IgD-negative memory B cell (primary cell): ENCODE measurements around the gene BIRC5. TPM values are rescaled to one million over a fixed set of nuclear protein-coding genes. Genes with fewer than 3 reads are reported as not detected.
"Not testable (repeated sequence)": the region's sequence is repeated elsewhere in the genome, so short reads cannot be mapped to it uniquely, and the experiment has no call there.

Experiments used
- H3K27ac Mint-ChIP-seq, 3 donors: one replicate each; pipeline ENCODE4 v1.8.0; 2020 to 2022; ENCODE audit warnings: mild to moderate bottlenecking in 3 of 3, mixed read lengths in 3 of 3, moderate library complexity in 1 of 3
- H3K27me3 Mint-ChIP-seq: one replicate; pipeline ENCODE4 v1.8.0; 2021; ENCODE audit warnings: mixed read lengths
- H3K36me3 Mint-ChIP-seq: one replicate; pipeline ENCODE4 v1.8.0; 2020; ENCODE audit warnings: mild to moderate bottlenecking, mixed read lengths
- H3K4me1 Mint-ChIP-seq, 3 donors: one replicate each; pipeline ENCODE4 v1.8.0; 2020 to 2022; ENCODE audit warnings: mixed read lengths in 3 of 3, mild to moderate bottlenecking in 1 of 3
- H3K4me3 Mint-ChIP-seq, 4 donors: one replicate each; pipeline ENCODE4 v1.8.0; 2020 to 2022; ENCODE audit warnings: mild to moderate bottlenecking in 4 of 4, mixed read lengths in 4 of 4, moderate library complexity in 3 of 4
- H3K9me3 Mint-ChIP-seq, 3 donors: one replicate each; pipeline ENCODE4 v1.8.0; 2020 to 2021; ENCODE audit warnings: mixed read lengths in 3 of 3, mild to moderate bottlenecking in 1 of 3
- polyA plus RNA-seq: library from polyadenylated mRNA; unstranded; fragments of 300-500 nt; fragmentation: Illumina TruSeq; gene quantifications from one replicate; pipeline ENCODE4 v1.2.3, GENCODE V29; 2021

Gene BIRC5
- 0.25 TPM for polyA plus RNA-seq

DNA sequence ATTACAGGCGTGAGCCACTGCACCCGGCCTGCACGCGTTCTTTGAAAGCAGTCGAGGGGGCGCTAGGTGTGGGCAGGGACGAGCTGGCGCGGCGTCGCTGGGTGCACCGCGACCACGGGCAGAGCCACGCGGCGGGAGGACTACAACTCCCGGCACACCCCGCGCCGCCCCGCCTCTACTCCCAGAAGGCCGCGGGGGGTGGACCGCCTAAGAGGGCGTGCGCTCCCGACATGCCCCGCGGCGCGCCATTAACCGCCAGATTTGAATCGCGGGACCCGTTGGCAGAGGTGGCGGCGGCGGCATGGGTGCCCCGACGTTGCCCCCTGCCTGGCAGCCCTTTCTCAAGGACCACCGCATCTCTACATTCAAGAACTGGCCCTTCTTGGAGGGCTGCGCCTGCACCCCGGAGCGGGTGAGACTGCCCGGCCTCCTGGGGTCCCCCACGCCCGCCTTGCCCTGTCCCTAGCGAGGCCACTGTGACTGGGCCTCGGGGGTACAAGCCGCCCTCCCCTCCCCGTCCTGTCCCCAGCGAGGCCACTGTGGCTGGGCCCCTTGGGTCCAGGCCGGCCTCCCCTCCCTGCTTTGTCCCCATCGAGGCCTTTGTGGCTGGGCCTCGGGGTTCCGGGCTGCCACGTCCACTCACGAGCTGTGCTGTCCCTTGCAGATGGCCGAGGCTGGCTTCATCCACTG is at the start of gene BIRC5:
TSS of gene BIRC5 (plus strand) at position 238 of the 690 bp plus-strand sequence. CDS start at position 302, 64 bp downstream.
- Mint-ChIP-seq H3K9me3 (no peaks in the 10 kb centered on the region), H3K4me3 (peak within 1 kb of the TSS in 3 of 4 donors; percentile 75 to 84 (median 79)), H3K27ac (no peak within 1 kb of the TSS), H3K27me3 (no peaks in the 10 kb centered on the region), H3K4me1 (peaks cover 0 to 5% (median 3%) of the 10 kb centered on the region in 3 donors), H3K36me3 (peaks cover 2% of the 10 kb centered on the region)

DNA sequence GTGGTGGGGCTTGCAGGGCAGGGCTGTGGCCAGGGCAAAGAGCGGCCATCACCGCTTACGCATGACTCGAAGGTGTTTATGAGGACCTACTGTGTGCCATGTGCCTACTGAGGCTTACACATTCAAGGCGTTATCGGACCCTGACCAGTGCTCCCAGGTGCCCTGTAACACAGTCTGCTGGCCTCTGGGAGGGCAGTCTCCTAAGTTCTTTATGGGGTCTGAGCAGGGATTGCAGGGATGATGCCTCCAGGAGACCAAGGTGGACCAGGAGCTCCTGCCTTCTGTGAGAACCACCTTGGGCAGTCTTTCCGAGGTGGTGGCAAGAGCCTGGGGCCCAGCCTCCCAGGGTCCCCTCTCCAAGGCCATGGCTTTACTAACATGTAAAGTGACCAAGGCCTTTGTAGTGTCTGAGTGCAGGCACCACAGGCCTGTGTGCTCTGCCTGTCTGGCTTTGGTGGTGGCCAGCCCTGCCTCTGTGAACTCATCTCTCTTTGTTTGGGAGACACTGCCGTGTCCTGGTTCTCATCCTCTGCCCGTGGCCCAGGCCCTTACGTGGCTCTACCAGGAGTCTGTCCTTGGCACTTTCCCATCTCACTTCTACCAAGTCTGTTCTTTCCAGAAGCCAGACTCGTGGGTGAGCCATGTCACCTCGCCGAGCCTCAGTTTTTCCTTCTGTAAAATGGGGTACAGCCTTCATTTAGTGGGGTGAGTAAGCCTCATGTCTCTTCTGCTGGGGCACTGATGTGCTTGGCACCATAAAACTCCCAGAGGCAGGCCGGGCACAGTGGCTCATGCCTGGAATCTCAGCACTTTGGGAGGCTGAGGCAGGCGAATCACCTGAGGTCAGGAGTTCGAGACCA is 49.1 kb upstream of the BIRC5 start:
- no peaks in the 10 kb centered on the region for H3K27me3 Mint-ChIP-seq

DNA sequence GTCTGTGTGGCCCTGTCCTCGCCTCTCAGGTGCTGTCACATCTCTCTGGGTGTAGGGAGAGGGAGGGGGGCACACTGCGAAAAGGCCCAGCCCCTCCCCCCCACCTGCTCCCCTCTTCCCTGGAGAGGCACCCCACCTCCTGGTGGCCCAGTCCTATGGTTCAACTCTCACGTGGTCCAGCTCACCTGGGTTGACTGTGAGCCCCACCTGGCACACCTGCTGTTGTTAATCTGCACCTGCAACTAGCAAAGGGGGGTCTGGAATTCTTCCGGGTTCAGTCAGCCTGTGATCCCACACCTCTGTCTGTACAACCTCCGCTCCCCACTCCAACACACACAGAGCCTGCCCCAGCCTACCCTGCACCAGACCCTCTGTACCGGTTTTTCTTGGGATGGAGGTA is 47.6 kb upstream of the BIRC5 start:
- no peaks in the 10 kb centered on the region for H3K9me3 Mint-ChIP-seq
- H3K4me3 Mint-ChIP-seq, result peak overlapping the region in 2 of 4 donors; percentile 48 to 66
- H3K27me3 Mint-ChIP-seq, result no peaks in the 10 kb centered on the region
- H3K36me3 Mint-ChIP-seq, result no peaks in the 10 kb centered on the region
- H3K4me1 Mint-ChIP-seq, result peaks cover 0 to 14% (median 11%) of the 10 kb centered on the region in 3 donors
- no peak overlapping the region for H3K27ac Mint-ChIP-seq

More for the DNA sequence above, 49.1 kb upstream of the BIRC5 start:
- Mint-ChIP-seq H3K4me3 (peak overlapping the region in 2 of 4 donors; percentile 38 to 41), H3K4me1 (peaks cover 2 to 6% (median 3%) of the 10 kb centered on the region in 3 donors), H3K36me3 (no peaks in the 10 kb centered on the region), H3K9me3 (no peaks in the 10 kb centered on the region), H3K27ac (no peak overlapping the region)

DNA sequence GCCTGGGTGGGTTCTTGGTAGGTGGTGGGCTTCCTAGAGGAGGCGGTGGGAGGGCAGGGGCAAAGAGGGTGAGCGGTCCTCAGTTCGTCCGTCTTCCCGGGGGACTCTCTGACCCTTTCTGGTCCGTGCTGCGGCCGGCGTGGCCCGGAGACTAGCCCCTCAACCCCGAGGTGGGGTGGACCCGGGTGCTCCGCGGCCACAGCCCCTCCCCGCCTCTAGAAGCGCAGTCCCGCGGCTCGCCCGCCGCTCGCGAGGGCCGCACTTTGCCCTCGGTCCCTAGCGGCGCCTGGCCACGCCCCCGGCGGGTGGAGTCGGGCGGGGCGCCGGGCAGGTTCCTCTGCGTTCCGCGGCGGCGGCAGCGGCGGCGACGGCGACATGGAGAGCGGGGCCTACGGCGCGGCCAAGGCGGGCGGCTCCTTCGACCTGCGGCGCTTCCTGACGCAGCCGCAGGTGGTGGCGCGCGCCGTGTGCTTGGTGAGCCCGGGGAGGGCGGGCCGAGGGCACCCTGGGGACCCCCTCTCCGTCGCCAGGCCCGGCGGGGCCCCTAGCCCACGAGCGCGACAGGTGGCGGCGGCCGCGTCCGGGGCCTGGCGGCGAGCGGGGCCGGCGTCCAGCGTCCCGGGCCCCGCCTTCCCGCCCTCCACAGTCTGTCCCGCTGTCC is 45.7 kb upstream of the BIRC5 start, which contains the start of gene SYNGR2:
TSS of gene SYNGR2 (plus strand) at position 340 of the 661 bp plus-strand sequence. CDS start at position 376, 36 bp downstream.
- H3K36me3 Mint-ChIP-seq, result no peaks in the 10 kb centered on the region
- peak within 1 kb of the TSS; percentile 77 to 90 (median 86) for H3K4me3 Mint-ChIP-seq
- H3K9me3 Mint-ChIP-seq, result no peaks in the 10 kb centered on the region
- peaks cover 19 to 33% (median 30%) of the 10 kb centered on the region in 3 donors for H3K4me1 Mint-ChIP-seq
- peak within 1 kb of the TSS; percentile 85 to 98 (median 96) for H3K27ac Mint-ChIP-seq
- peaks cover 1% of the 10 kb centered on the region for H3K27me3 Mint-ChIP-seq

DNA sequence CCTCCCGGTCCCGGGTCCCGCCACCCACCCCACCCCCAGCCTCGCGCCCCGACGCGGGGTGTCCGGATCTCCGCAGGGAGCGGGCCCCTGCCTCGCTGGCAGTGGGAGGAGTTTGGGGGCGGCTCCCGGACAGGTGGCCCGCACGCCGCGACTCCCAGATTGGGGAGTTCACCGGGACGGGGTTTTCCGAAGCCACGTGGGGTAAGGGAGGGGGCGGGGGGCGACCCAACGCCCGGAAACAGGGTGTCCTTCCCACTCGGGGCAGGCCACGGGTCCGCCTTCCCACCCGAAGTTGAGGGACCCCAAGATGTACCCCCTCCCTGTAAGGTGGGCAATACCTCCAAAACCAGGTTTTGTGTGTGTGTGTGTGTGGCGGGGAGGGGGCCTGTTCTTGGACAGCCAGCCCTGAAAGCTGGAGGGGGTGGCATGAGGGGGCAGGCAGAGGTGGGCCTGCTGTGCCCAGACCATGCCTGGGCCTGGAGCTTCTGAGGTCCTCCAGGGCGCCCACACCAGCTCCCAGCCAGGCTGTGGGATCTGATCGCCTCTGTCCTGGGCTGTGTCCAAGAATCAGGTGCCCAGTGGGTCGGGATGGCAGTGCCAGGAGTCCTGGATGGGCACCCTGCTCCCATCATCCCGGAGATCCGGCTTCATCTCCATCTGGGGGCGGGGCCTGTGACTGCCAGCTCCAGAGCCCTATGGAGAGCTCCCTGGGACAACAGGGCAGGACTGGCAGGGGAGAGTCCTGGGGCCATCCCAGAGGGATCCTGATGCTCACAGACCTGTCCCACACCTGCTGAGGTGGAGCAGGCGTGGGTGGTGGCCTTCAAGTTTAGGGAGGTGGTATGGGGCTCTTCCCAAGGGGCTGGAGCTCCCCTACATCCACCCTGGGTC is 44.9 kb upstream of the BIRC5 start:
- no peaks in the 10 kb centered on the region for H3K9me3 Mint-ChIP-seq
- peaks cover 26 to 38% (median 34%) of the 10 kb centered on the region in 3 donors for H3K4me1 Mint-ChIP-seq
- H3K4me3 Mint-ChIP-seq, result peak overlapping the region; percentile 77 to 90 (median 86)
- no peaks in the 10 kb centered on the region for H3K36me3 Mint-ChIP-seq
- peaks cover 1% of the 10 kb centered on the region for H3K27me3 Mint-ChIP-seq
- peak overlapping the region; percentile 80 to 98 (median 80) for H3K27ac Mint-ChIP-seq

DNA sequence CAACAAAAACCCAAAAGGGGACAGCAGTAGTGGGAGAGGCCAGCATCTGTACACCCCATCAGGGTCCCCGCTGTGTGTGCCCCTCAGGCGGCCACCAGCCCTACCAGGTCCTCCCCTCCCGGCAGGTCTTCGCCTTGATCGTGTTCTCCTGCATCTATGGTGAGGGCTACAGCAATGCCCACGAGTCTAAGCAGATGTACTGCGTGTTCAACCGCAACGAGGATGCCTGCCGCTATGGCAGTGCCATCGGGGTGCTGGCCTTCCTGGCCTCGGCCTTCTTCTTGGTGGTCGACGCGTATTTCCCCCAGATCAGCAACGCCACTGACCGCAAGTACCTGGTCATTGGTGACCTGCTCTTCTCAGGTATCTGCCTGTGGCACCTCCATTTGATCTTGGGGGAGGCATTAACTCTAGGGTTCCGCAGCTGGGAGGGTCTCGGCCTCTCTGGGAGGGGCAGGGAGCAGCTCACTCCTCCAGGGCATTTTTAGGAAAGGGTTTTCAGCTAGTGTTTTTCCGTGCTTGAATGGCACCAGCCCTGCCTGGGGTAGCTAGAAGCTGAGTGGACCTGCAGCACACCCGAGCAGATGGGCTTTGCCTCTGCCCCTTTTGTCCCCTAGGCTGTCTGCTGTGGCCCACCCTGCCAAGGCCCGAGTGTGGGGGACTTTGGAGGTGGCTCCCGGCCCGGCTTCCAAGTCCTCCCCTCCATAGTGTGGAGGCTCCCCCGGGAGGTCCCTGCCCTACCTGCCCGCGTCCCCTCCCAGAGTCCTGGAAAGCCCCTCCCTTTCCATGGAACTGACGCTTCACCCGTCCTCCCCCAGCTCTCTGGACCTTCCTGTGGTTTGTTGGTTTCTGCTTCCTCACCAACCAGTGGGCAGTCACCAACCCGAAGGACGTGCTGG is 43.1 kb upstream of the BIRC5 start:
- Mint-ChIP-seq H3K4me1 (peaks cover 35 to 54% (median 47%) of the 10 kb centered on the region in 3 donors), H3K9me3 (no peaks in the 10 kb centered on the region), H3K4me3 (peak overlapping the region; percentile 77 to 91 (median 86)), H3K36me3 (no peaks in the 10 kb centered on the region), H3K27ac (peak overlapping the region in 2 of 3 donors; percentile 80 to 98), H3K27me3 (peaks cover 1% of the 10 kb centered on the region)

DNA sequence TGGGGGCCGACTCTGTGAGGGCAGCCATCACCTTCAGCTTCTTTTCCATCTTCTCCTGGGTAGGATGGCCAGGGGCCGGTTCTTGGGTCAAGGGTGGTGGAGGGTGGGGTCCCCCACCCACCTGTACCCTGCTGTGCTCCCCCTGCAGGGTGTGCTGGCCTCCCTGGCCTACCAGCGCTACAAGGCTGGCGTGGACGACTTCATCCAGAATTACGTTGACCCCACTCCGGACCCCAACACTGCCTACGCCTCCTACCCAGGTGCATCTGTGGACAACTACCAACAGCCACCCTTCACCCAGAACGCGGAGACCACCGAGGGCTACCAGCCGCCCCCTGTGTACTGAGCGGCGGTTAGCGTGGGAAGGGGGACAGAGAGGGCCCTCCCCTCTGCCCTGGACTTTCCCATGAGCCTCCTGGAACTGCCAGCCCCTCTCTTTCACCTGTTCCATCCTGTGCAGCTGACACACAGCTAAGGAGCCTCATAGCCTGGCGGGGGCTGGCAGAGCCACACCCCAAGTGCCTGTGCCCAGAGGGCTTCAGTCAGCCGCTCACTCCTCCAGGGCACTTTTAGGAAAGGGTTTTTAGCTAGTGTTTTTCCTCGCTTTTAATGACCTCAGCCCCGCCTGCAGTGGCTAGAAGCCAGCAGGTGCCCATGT is 42.3 kb upstream of the BIRC5 start:
- not testable (repeated sequence) for H3K9me3 Mint-ChIP-seq, H3K36me3 Mint-ChIP-seq, H3K27me3 Mint-ChIP-seq
- H3K27ac Mint-ChIP-seq, result peak overlapping the region; percentile 98 to 99 (median 98)
- peaks cover 43 to 61% (median 55%) of the 10 kb centered on the region in 3 donors for H3K4me1 Mint-ChIP-seq
- peak overlapping the region; percentile 77 to 97 (median 83) for H3K4me3 Mint-ChIP-seq

DNA sequence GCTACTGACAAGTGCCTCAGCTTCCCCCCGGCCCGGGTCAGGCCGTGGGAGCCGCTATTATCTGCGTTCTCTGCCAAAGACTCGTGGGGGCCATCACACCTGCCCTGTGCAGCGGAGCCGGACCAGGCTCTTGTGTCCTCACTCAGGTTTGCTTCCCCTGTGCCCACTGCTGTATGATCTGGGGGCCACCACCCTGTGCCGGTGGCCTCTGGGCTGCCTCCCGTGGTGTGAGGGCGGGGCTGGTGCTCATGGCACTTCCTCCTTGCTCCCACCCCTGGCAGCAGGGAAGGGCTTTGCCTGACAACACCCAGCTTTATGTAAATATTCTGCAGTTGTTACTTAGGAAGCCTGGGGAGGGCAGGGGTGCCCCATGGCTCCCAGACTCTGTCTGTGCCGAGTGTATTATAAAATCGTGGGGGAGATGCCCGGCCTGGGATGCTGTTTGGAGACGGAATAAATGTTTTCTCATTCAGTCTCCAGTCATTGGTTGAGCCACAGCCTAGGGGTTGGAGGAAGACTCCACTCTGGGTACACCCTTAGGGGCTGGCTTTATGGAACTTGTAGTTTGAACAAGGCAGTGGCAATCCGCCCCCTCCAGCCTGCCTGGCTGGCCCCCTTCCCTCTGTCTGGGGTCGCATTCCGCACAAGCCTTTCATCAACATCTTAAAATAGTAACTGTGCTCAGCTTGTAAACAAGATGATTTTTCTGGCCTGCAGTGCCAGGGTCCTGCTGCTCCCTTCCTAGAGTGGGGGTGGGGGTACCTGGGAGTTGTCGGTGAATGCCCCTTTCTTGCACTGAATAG is 41.6 kb upstream of the BIRC5 start:
- H3K4me3 Mint-ChIP-seq, result peak overlapping the region; percentile 77 to 97 (median 83)
- peak overlapping the region; percentile 98 to 99 (median 98) for H3K27ac Mint-ChIP-seq
- peaks cover 43 to 68% (median 56%) of the 10 kb centered on the region in 3 donors for H3K4me1 Mint-ChIP-seq

DNA sequence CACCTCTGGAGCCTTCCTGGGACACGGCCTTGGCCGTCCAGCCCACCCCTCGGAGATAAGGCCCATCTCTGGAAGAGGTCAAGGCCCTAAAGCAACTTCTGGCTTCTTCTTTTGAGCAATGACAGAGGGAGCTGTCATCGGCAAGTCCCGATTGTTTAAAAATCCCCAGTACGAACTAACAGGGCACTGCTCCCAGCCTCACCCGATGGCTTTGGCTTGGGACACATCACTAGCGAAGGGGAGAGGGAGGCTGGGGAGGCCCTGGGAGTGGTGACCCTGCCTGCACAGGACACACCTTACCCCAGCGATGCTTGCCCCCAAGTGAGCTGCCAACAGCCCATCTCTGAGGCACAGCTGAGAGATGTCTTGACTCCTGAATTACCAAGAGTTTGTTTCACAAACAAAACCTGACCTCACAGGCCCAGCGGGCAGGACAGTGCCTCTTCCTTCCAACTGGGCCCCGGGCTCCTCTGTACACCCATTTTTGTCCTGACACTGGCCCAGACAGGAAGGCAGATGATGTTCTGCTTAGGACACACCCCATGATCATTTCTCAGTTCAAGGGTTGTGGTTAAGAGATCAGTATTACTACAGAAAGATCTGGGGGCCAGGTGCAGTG is 40.8 kb upstream of the BIRC5 start:
- no peaks in the 10 kb centered on the region for H3K36me3 Mint-ChIP-seq
- H3K4me1 Mint-ChIP-seq, result peaks cover 43 to 68% (median 56%) of the 10 kb centered on the region in 3 donors
- peaks cover 1% of the 10 kb centered on the region for H3K27me3 Mint-ChIP-seq
- H3K4me3 Mint-ChIP-seq, result peak overlapping the region; percentile 77 to 97 (median 83)
- H3K27ac Mint-ChIP-seq, result peak overlapping the region; percentile 98 to 99 (median 98)
- no peaks in the 10 kb centered on the region for H3K9me3 Mint-ChIP-seq

More for the DNA sequence above, 41.6 kb upstream of the BIRC5 start:
- no peaks in the 10 kb centered on the region for H3K36me3 Mint-ChIP-seq
- H3K27me3 Mint-ChIP-seq, result peaks cover 1% of the 10 kb centered on the region
- H3K9me3 Mint-ChIP-seq, result no peaks in the 10 kb centered on the region

DNA sequence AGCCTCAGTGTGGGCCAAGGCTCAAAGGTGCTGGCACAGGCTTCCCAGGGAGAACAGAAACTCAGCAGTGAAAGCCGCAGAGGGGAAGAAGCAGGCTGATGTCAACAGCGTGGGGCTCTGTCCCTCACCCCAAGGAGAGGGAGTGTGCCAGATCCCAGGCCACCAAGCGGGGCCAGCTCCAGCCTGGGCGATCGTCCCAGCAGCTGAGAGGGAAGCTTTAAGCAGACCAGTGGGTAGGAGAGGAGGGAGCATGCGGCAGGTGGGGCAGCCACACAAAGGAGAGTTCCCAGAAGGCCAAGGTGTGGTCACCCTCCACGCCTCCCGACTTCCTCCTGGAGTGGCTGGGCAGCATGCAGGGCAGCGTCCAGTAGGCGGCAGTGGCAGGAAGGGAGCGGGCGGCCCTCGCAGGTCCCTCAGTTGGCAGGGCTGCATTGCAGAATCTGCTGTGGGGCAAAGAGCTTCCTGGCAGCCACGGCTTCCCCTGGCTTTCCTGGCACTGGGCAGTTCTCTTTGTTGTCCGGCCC is 39.6 kb upstream of the BIRC5 start:
- peaks cover 43 to 68% (median 56%) of the 10 kb centered on the region in 3 donors for H3K4me1 Mint-ChIP-seq
- H3K27ac Mint-ChIP-seq, result peak overlapping the region; percentile 98 to 99 (median 98)
- peak overlapping the region; percentile 77 to 97 (median 83) for H3K4me3 Mint-ChIP-seq
- no peaks in the 10 kb centered on the region for H3K9me3 Mint-ChIP-seq
- peaks cover 1% of the 10 kb centered on the region for H3K27me3 Mint-ChIP-seq
- H3K36me3 Mint-ChIP-seq, result no peaks in the 10 kb centered on the region

DNA sequence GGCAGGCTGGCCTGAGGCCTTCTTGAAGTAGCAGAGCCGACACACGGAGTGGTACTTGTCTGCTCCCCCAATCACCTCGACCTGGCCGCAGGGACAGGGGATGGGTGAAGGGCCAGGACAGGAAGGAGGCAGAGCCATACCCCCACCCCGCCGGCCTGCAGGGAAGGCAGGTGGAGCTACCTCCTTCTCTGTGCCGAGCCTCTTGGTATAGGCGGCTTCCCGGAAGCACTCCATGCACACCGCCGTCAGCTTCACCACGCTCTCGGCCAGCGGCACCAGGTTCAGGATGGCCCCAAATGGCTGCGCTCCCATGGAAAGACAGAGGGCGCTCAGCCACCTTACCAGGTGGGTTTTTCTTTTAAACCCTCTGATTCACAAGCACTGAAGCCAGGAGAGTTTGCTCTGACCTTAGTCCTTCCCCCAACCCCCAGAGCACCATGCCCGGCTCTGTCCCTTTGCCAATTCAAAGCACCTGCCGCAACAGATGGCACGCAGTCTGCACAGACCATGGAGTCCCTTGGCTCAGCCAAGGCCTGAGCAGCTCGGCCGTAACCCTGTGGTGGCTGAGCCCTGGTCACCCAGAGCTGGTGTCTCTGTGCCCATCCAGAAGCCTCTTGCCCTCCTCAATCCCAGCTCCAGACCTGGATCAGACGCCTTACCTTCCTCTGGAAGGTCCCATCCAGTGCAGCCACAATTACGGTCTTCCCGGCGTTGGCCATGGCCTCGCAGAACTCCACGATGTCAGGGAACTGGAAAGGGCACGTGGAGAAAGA is 39.0 kb upstream of the BIRC5 start:
- Mint-ChIP-seq H3K36me3 (no peaks in the 10 kb centered on the region), H3K4me3 (peak overlapping the region; percentile 68 to 97 (median 78)), H3K4me1 (peaks cover 45 to 66% (median 58%) of the 10 kb centered on the region in 3 donors), H3K9me3 (no peaks in the 10 kb centered on the region), H3K27me3 (peaks cover 1% of the 10 kb centered on the region), H3K27ac (peak overlapping the region; percentile 98 to 99 (median 98))
